Colon (tissue), 2 donors: ENCODE measurements around the gene TOX2.

Experiments used
- FAIRE-seq: peaks from 2 replicates; lab custom pipeline; 2012; peaks lifted over from hg19 to GRCh38; lab: Jason Lieb, UNC
- donor health status: control.
- donor health status: control.

Gene TOX2

GRCh38 chr20:43959079-43959919 is 44.6 kb downstream of the TOX2 start:
- no peak for FAIRE-seq

- no peak for FAIRE-seq
Observed at GRCh38 chr20:43959920-43960227, 45.2 kb downstream of the TOX2 start.

GRCh38 chr20:43960231-43960630 is 45.6 kb downstream of the TOX2 start:
- FAIRE-seq, result no peak

GRCh38 chr20:43961116-43961515 is 46.5 kb downstream of the TOX2 start:
- no peak for FAIRE-seq

GRCh38 chr20:43961541-43962471 is 47.2 kb downstream of the TOX2 start:
- FAIRE-seq, result no peak

GRCh38 chr20:43962530-43962929 is 47.9 kb downstream of the TOX2 start:
- no peak for FAIRE-seq

DNA sequence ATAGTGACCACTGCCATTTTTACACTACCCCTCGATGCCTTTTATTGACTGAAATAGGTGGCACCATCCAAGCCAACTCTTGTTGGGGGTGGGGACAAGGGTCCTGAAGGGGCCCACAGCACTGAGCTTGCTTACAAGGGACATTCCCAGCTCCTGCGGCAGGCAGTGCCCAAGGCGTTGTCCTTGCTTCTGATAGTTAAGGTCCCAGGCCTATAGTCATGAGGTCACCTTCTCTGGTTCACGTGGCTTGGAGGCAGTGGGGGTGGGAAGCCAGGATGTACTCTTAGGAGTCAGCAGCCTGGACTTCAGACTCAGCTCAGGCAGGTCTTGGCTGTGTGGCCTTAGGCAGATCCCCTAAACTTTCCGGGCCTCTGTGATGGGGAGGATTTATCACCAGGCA is 48.6 kb downstream of the TOX2 start:
- FAIRE-seq, result no peak

DNA sequence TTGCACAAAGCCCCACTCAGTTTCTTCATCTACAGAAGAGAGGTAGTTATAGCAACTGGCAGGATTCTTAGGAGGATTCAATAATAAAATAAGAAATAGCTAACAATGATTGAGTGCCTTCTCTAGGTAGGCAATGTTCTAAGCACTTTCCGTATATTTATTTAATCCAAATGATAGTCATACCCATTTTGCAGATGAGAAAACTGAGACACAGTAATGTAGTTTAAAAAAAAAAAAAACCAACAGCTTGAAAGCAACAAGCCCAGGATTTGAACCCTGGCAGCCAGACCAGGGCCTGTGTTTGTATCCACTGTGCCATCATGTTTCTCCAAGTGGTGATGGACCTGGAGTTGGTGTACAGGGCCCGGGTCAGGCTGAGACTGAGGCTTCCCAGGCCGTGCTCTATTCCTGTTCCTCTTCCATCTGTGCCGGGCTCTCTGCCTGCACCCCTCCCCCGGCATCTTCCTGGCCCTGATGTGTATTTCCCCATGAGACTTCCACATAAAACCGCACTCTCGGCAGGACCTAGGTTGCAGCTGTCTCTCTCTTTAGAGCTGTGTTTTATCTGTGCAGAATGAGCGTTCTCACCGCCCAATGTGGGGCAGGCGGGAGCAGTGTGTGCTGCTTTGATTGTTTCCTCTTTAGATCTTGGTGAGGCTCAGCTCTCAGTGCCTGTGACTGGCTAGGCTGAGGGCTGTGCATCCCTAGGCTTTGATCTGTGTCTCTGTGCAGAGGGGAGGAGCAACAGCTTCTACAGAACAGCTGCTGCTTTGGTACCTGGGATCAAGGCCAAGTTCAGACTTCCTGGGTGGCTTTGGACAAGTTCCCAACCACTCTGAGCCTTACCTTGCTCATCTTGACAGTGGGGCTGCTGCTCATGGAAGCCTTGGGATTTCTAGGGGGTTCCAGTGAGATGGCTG is 49.5 kb downstream of the TOX2 start:
- FAIRE-seq, result no peak

- no peak for FAIRE-seq
Observed at GRCh38 chr20:43968341-43969000, 53.8 kb downstream of the TOX2 start.

- no peak for FAIRE-seq
Observed at GRCh38 chr20:43969028-43969447, 54.4 kb downstream of the TOX2 start.

DNA sequence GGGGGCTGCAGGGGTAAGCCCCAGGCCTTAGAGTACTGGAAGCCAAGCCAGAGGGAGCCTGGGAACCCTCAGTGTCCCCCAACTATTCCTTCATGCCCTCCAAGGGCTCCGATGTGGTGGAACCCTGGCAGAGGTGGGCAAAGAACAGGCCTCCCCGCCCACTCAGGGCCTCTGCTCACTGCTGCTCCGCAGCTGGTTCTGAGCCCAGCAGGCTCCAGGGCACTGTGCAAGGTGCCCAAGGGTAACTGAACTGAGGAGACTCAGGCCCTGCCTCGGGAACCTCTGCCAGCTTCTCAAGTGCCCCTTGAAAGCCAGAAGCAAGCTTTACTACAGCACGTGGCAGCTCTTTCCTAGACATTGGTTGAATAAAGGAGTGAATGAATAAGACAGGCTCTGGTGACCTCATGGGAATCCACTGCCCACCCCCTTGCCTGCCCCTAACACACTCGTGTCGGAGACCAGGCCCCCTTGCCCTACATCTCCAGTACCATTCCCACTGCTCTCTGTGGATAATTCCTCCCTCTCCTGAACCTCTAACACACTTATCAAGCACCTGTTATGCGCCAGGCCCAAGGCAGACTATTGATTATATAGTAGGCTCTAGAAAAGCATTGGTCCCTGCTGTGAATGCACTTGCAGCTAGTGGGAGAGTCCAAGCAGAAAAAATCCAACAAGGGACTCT is 55.0 kb downstream of the TOX2 start:
- no peak for FAIRE-seq

DNA sequence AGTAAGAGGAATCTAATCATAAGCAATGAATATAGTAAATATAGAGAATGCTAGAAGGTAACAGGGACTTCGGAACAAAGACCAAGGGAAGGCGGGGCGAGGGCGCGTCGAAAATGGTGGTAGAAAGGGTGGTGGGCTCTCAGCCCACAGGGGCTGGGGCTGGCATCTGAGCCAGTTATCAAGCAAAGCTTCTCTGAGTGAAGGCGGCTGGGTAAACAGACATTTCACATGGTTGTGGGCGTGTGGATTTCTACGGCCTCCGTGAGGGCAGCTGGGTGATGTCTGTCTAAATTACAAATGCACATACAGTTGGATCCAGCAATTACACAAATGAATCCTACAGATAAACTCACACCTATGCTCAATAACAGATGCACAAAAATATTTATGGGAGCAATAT is 56.6 kb downstream of the TOX2 start:
- FAIRE-seq, result no peak

GRCh38 chr20:43972051-43972450 is 57.4 kb downstream of the TOX2 start:
- no peak for FAIRE-seq

DNA sequence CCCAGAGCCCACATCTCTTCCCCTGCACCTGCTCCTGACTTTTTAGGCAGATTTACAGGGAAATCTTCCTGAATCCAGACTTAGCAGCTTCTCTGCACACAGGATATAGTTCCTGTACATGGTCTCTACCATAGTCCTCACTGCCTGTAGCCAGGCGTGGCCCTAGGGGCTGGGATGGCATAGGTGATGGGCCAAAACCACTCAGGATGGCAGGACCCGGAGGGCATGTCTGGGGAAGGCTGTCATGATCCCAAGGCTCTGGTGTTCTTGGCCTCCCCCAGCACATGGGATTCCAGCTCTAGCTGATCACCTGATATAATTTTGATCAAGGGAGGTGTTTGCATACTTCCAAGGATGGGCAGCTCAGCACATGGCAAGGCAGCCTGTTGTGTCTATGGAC is 58.0 kb downstream of the TOX2 start:
- no peak for FAIRE-seq

GRCh38 chr20:43973231-43973630 is 58.6 kb downstream of the TOX2 start:
- FAIRE-seq, result no peak

DNA sequence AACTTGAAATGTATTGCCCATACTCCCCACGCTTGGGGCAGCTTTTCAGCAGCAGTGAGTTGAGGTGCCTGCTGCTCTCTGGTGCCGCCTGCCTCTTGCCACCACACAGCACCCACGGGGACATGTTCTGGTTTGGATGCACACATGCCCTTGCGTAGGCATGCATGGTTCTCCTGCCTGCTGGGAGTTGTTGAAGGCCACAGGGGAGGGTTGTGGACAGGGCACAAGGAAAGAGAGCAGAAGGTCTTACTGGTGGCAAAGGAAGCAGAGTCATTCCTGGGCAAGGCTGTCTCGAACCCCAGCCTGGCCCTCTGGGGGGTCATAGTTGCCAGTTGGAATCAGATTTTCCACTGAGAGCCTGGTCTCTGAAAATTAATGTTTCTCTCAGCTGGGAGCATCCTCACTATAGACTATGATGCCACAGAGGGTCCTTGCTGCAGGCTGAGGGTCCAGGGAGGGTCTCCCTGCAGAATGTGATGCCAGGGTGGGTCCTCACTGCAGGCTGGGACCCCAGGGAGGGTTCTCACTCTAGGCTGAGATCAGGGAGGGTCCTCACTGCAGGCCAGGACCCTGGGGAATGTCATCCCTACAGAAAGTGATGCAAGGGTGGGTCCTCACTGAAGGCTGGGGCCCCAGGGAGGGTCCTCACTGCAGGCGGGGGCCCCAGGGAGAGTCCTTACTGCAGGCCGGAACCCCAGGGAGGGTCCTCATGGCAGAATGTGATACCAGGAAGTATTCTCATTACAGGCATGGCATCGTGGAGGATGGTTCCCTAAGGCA is 59.2 kb downstream of the TOX2 start:
- FAIRE-seq, result no peak

GRCh38 chr20:43974695-43975094 is 60.0 kb downstream of the TOX2 start:
- no peak for FAIRE-seq

GRCh38 chr20:43975096-43975768 is 60.6 kb downstream of the TOX2 start:
- FAIRE-seq, result no peak

DNA sequence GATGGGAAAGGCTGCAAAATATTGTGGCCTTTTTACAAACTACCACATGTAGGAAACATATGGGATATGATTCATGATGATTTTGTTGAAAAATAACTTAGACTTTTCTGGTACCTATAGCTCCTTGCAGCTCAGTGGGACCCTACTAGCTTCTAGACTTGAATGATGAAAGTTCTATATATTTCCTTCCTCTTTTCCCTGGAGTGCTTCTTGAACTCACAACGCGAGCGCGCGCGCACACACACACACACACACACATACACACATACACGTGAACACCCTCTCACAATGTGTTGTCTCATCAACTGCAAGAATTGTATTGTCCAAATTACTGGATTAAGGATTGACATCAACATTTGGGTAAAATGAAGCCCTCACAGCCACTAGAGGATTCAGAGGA is 61.9 kb downstream of the TOX2 start:
- FAIRE-seq, result no peak

- FAIRE-seq, result no peak
Observed at GRCh38 chr20:43977252-43977651, 62.6 kb downstream of the TOX2 start.
